Epithelial cell of prostate (primary cell): ENCODE data around the gene MAD1L1.

Source experiments
- DNase-seq: peaks from one replicate; pipeline ENCODE4 v3.0.0-alpha.2; 2011; ENCODE audit warnings: low read depth, low spot score
- H3K27ac ChIP-seq: fragments of 450-650 bp; 2 replicates; pipeline ENCODE4 v1.5.1; 2017; ENCODE audit warnings: mild to moderate bottlenecking

Gene MAD1L1

GRCh38 chr7:2186166-2186565 is 46.6 kb downstream of the MAD1L1 start:
- no peak overlapping the region for H3K27ac ChIP-seq
- DNase-seq, result no peak

- H3K27ac ChIP-seq, result no peak overlapping the region
- DNase-seq, result no peak
Observed at GRCh38 chr7:2185715-2186114, 47.0 kb downstream of the MAD1L1 start.

GRCh38 chr7:2182461-2182860 is 50.3 kb downstream of the MAD1L1 start:
- no peak overlapping the region for H3K27ac ChIP-seq

GRCh38 chr7:2181077-2181854 is 51.5 kb downstream of the MAD1L1 start:
- DNase-seq, result no peak
- no peak overlapping the region for H3K27ac ChIP-seq

More at GRCh38 chr7:2182461-2182860, 50.3 kb downstream of the MAD1L1 start:
- no peak for DNase-seq

GRCh38 chr7:2180081-2180480 is 52.7 kb downstream of the MAD1L1 start:
- H3K27ac ChIP-seq, result no peak overlapping the region
- no peak for DNase-seq

- DNase-seq, result no peak
- peak overlapping the region; percentile 48 for H3K27ac ChIP-seq
Observed at GRCh38 chr7:2175514-2175913, 57.2 kb downstream of the MAD1L1 start.

- DNase-seq, result no peak
Observed at GRCh38 chr7:2175091-2175490, 57.7 kb downstream of the MAD1L1 start.

GRCh38 chr7:2173189-2173827 is 59.4 kb downstream of the MAD1L1 start:
- DNase-seq, result no peak
- no peak overlapping the region for H3K27ac ChIP-seq

More at GRCh38 chr7:2175091-2175490, 57.7 kb downstream of the MAD1L1 start:
- H3K27ac ChIP-seq, result peak overlapping the region; percentile 48

GRCh38 chr7:2172311-2173188 is 60.2 kb downstream of the MAD1L1 start:
- no peak overlapping the region for H3K27ac ChIP-seq
- DNase-seq, result peak; percentile 29

- no peak for DNase-seq
Observed at GRCh38 chr7:2171855-2172254, 60.9 kb downstream of the MAD1L1 start.

GRCh38 chr7:2170576-2171521 is 61.9 kb downstream of the MAD1L1 start:
- no peak for DNase-seq
- H3K27ac ChIP-seq, result no peak overlapping the region

More at GRCh38 chr7:2171855-2172254, 60.9 kb downstream of the MAD1L1 start:
- H3K27ac ChIP-seq, result no peak overlapping the region

GRCh38 chr7:2169923-2170575 is 62.7 kb downstream of the MAD1L1 start:
- DNase-seq, result no peak
- no peak overlapping the region for H3K27ac ChIP-seq

GRCh38 chr7:2168615-2169311 is 64.0 kb downstream of the MAD1L1 start:
- no peak for DNase-seq
- no peak overlapping the region for H3K27ac ChIP-seq

GRCh38 chr7:2166625-2167280 is 66.0 kb downstream of the MAD1L1 start:
- no peak overlapping the region for H3K27ac ChIP-seq
- DNase-seq, result no peak

- H3K27ac ChIP-seq, result no peak overlapping the region
- no peak for DNase-seq
Observed at GRCh38 chr7:2165610-2166594, 66.8 kb downstream of the MAD1L1 start.

GRCh38 chr7:2165239-2165609 is 67.5 kb downstream of the MAD1L1 start:
- DNase-seq, result no peak
- no peak overlapping the region for H3K27ac ChIP-seq

GRCh38 chr7:2164646-2165045 is 68.1 kb downstream of the MAD1L1 start:
- no peak overlapping the region for H3K27ac ChIP-seq
- DNase-seq, result no peak
